GM12891 (cell line): ENCODE data around the gene NFATC4.
A peak's percentile ranks its signal among the peaks of the same experiment; 100 is the strongest.
"Not testable (repeated sequence)": the region's sequence is repeated elsewhere in the genome, so short reads cannot be mapped to it uniquely, and the experiment has no call there.

ENCODE experiments used
- DNase-seq: peaks from one replicate; pipeline ENCODE4 v3.0.0; 2011; ENCODE audit warnings: low spot score; ENCODE audit not compliant: insufficient read length
- FAIRE-seq: peaks from 2 replicates; lab custom pipeline; 2011; peaks lifted over from hg19 to GRCh38; lab: Jason Lieb, UNC
- PAX5 ChIP-seq: IDR thresholded peaks from 2 replicates; pipeline ENCODE4 v1.6.1; 2011; ENCODE audit warnings: low read length, moderate library complexity, mild to moderate bottlenecking; ENCODE audit not compliant: insufficient read depth, severe bottlenecking
- POLR2A ChIP-seq: IDR thresholded peaks from 2 replicates; pipeline ENCODE4 v1.6.1; 2011; ENCODE audit warnings: low read depth, low read length, control low read depth
- POLR2AphosphoS5 ChIP-seq: IDR thresholded peaks from 2 replicates; pipeline ENCODE4 v1.6.1; 2011; ENCODE audit warnings: low read depth, low read length, control low read depth
- POU2F2 ChIP-seq: IDR thresholded peaks from 2 replicates; pipeline ENCODE4 v1.6.1; 2011; ENCODE audit warnings: low read depth, mild to moderate bottlenecking, control low read depth, low read length, moderate library complexity
- SPI1 ChIP-seq: IDR thresholded peaks from 2 replicates; pipeline ENCODE4 v1.6.1; 2011; ENCODE audit warnings: low read depth, low read length, control low read depth
- TAF1 ChIP-seq: IDR thresholded peaks from 2 replicates; pipeline ENCODE4 v1.6.1; 2011; ENCODE audit warnings: low read depth, low read length, control low read depth

NFATC4 gene

DNA sequence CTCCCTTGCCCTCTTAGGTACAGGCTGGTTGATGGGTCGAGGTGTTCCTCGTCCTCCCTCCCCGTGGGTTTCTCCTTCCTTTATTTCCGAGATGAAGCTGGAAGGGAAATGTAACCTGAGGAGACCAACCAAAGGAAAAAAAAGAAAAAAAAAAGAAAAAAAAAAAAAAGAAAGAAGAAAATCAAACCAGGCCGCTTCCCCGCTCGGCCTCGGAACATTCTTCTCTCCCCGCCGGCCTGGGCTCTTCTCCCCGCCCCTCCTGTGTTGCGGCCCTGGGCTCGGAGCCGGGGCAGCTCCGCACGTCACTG is 1.6 kb upstream of the NFATC4 start:
- TF ChIP-seq TAF1, result no peak
- no peak for TF ChIP-seq PAX5
- TF ChIP-seq SPI1, result no peak
- TF ChIP-seq POU2F2, result no peak
- TF ChIP-seq POLR2A, result no peak
- peak; percentile 41 for FAIRE-seq
- no peak for DNase-seq

DNA sequence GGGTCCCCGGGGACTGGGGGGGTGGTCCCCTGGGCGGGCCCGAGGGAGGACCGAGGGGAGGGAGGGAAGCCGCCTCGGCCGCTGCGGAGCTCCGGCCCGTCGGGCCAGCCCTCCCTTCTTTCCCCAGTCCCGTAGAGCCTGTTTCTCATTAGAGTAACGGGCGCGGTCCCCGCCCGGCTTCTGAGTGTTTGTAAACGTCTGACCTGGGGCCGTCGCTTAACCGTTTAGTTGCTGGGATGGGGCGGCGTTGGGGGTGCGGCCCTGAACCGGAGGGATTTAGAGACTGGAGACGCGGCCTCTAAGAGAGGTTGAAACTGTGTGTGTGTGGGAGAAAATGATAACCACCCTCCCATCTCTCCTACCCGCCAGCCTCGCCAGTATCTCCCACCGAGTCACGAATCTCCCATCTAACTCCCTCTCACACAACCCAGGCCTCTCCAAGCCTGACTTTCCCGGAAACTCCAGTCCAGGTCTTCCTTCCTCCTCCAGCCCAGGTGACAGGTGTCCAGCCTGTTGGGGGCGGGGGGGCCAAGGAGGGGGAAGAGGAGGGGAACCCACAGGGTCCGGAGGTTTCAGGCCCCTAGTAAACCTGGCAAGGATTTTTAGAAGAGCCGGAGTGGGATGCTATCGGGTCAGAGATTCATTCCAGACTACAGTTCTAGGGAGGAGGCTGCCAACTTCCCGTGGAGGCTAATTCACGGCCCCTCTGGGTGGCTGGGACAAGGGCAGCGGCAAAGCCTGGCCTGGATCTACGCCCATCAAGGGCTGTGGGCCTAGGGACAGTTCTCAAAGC is 1.1 kb upstream of the NFATC4 start:
- TF ChIP-seq SPI1, result no peak
- 0 out of 2 replicates have a peak, but pooled peaks have one; percentile 30 for TF ChIP-seq TAF1
- DNase-seq (peak; percentile 74), FAIRE-seq (peak; percentile 81)

DNA sequence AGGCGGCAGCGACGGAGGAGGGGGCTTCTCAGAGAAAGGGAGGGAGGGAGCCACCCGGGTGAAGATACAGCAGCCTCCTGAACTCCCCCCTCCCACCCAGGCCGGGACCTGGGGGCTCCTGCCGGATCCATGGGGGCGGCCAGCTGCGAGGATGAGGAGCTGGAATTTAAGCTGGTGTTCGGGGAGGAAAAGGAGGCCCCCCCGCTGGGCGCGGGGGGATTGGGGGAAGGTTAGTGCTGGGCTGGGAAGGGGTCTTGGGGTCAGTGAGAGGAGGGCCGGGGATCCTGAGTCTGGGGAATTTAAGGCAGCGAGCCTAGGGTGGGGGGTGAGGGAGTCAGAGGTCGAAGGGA is 203 bp downstream of the NFATC4 start:
- no peak for DNase-seq
- no peak for TF ChIP-seq PAX5
- TF ChIP-seq POU2F2, result no peak
- no peak for TF ChIP-seq TAF1
- FAIRE-seq, result no peak

- FAIRE-seq, result peak; percentile 81
- DNase-seq, result peak; percentile 72
- TF ChIP-seq POU2F2 (no peak), TAF1 (peak; percentile 17; the same call in 1 of the 2 replicates), POLR2AphosphoS5 (peak; percentile 62; the same call in 1 of the 2 replicates), POLR2A (0 out of 2 replicates have a peak, but pooled peaks have one; percentile 38)
These were observed 723 bp downstream of the NFATC4 start for GRCh38 chr14:24368562-24369252.

- no peak for FAIRE-seq
- DNase-seq, result no peak
- TF ChIP-seq POLR2AphosphoS5, result no peak
- TF ChIP-seq TAF1, result no peak
- no peak for TF ChIP-seq POU2F2
- no peak for TF ChIP-seq PAX5
- no peak for TF ChIP-seq POLR2A
- TF ChIP-seq SPI1, result no peak
These were observed 1.5 kb downstream of the NFATC4 start for GRCh38 chr14:24369463-24369862.

DNA sequence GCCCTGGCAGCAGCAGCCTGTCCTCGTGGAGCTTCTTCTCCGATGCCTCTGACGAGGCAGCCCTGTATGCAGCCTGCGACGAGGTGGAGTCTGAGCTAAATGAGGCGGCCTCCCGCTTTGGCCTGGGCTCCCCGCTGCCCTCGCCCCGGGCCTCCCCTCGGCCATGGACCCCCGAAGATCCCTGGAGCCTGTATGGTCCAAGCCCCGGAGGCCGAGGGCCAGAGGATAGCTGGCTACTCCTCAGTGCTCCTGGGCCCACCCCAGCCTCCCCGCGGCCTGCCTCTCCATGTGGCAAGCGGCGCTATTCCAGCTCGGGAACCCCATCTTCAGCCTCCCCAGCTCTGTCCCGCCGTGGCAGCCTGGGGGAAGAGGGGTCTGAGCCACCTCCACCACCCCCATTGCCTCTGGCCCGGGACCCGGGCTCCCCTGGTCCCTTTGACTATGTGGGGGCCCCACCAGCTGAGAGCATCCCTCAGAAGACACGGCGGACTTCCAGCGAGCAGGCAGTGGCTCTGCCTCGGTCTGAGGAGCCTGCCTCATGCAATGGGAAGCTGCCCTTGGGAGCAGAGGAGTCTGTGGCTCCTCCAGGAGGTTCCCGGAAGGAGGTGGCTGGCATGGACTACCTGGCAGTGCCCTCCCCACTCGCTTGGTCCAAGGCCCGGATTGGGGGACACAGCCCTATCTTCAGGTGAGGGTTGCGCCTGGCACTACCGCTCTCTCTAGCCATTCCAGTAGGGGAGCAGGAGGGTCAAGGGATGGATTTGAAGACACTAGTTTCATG is 2.1 kb downstream of the NFATC4 start:
- TF ChIP-seq SPI1 (no peak), POU2F2 (no peak), POLR2AphosphoS5 (no peak), TAF1 (no peak), PAX5 (no peak), POLR2A (no peak)
- no peak for FAIRE-seq
- DNase-seq, result no peak

DNA sequence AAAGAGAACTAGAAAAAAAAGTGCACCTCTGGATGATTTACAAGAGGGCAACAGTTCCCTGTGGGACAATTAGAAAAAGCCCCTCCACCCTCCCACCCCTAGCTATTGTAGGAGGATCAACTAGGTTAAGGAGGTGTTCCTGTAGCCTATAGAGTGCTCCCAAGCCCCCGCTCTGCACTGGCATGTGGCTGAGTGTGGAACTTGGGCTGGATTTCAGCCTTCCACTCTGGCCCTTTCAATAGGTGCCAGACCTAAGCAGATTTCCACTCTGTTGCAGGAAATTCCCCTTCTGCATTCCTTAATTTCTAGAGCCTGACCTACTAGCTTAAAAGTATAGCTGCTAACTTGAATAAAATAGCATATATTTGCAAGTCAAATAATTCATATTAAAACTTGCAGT is 2.8 kb downstream of the NFATC4 start:
- DNase-seq (no peak), FAIRE-seq (no peak)
- TF ChIP-seq POLR2AphosphoS5 (no peak), SPI1 (no peak), POLR2A (no peak), TAF1 (no peak), PAX5 (no peak), POU2F2 (no peak)

- not testable (repeated sequence) for DNase-seq, FAIRE-seq
These were observed 3.6 kb downstream of the NFATC4 start for GRCh38 chr14:24371605-24372004.

- FAIRE-seq, result no peak
- no peak for DNase-seq
- TF ChIP-seq PAX5, result no peak
- no peak for TF ChIP-seq SPI1
- TF ChIP-seq TAF1, result no peak
- TF ChIP-seq POLR2A, result no peak
These were observed 4.9 kb downstream of the NFATC4 start for GRCh38 chr14:24372701-24373416.

DNA sequence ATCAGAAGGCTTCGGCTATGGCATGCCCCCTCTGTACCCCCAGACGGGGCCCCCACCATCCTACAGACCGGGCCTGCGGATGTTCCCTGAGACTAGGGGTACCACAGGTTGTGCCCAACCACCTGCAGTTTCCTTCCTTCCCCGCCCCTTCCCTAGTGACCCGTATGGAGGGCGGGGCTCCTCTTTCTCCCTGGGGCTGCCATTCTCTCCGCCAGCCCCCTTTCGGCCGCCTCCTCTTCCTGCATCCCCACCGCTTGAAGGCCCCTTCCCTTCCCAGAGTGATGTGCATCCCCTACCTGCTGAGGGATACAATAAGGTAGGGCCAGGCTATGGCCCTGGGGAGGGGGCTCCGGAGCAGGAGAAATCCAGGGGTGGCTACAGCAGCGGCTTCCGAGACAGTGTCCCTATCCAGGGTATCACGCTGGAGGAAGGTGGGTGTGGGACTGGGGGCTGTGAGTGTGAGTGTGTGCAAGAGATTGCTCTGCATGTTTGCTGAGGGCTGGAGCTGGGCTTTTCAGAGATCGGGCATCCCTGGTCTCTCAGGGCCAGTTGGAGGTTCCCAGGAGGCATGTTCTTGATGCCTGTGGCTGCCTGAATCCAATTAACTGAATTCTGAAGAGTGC is 8.6 kb downstream of the NFATC4 start:
- TF ChIP-seq POLR2AphosphoS5, result no peak
- TF ChIP-seq TAF1, result no peak
- TF ChIP-seq POU2F2, result no peak
- TF ChIP-seq PAX5, result no peak
- no peak for TF ChIP-seq POLR2A
- DNase-seq (no peak), FAIRE-seq (no peak)
